HG02798 (cell line): ENCODE measurements around the gene ENOX2.
"Not testable (repeated sequence)": the region's sequence is repeated elsewhere in the genome, so short reads cannot be mapped to it uniquely, and the experiment has no call there.

Source experiments
- ATAC-seq: cut with Tn5 transposase; IDR thresholded peaks from one replicate; pipeline ENCODE4 v1.9.1; 2021; ENCODE audit warnings: mild to moderate bottlenecking; ENCODE audit not compliant: unreplicated experiment, poor library complexity

Gene ENOX2

GRCh38 chrX:130902783-130903613, at the start of gene ENOX2:
TSS of gene ENOX2 (minus strand) at chrX:130903209. CDS start at chrX:130703216, 199,993 bp downstream.
- ATAC-seq = peak; percentile 99

- ATAC-seq = peak; percentile 93
These were observed 49.4 kb upstream of the ENOX2 start for GRCh38 chrX:130952266-130953043.

- ATAC-seq = no peak
These were observed 41.2 kb upstream of the ENOX2 start for GRCh38 chrX:130944230-130944629.

- ATAC-seq = no peak
These were observed 34.1 kb upstream of the ENOX2 start for GRCh38 chrX:130937101-130937500.

GRCh38 chrX:130933358-130933757, 30.3 kb upstream of the ENOX2 start:
- ATAC-seq = no peak

- ATAC-seq = not testable (repeated sequence)
These were observed 17.4 kb upstream of the ENOX2 start for GRCh38 chrX:130920405-130920804.

GRCh38 chrX:130919676-130920075, 16.7 kb upstream of the ENOX2 start:
- ATAC-seq = not testable (repeated sequence)

- not testable (repeated sequence) for ATAC-seq
These were observed 15.5 kb upstream of the ENOX2 start for GRCh38 chrX:130918498-130918897.

- ATAC-seq = peak; percentile 49
These were observed 13.8 kb upstream of the ENOX2 start for GRCh38 chrX:130916636-130917422.

GRCh38 chrX:130915302-130915701, 12.3 kb upstream of the ENOX2 start:
- no peak for ATAC-seq

- no peak for ATAC-seq
These were observed 6.6 kb upstream of the ENOX2 start for GRCh38 chrX:130909469-130910136.

- no peak for ATAC-seq
These were observed 3.8 kb upstream of the ENOX2 start for GRCh38 chrX:130906776-130907175.

GRCh38 chrX:130902446-130902782, 595 bp downstream of the ENOX2 start:
- ATAC-seq = peak; percentile 0

- no peak for ATAC-seq
These were observed 6.1 kb downstream of the ENOX2 start for GRCh38 chrX:130896802-130897501.

GRCh38 chrX:130896026-130896425, 7.0 kb downstream of the ENOX2 start:
- no peak for ATAC-seq

GRCh38 chrX:130895299-130895698, 7.7 kb downstream of the ENOX2 start:
- ATAC-seq = no peak

GRCh38 chrX:130893356-130894085, 9.5 kb downstream of the ENOX2 start:
- ATAC-seq = no peak

- ATAC-seq = no peak
These were observed 15.6 kb downstream of the ENOX2 start for GRCh38 chrX:130887376-130887775.

GRCh38 chrX:130885996-130886395, 17.0 kb downstream of the ENOX2 start:
- no peak for ATAC-seq
